Measurements from ENCODE around the gene TIMM10B.

The TIMM10B gene

DNA sequence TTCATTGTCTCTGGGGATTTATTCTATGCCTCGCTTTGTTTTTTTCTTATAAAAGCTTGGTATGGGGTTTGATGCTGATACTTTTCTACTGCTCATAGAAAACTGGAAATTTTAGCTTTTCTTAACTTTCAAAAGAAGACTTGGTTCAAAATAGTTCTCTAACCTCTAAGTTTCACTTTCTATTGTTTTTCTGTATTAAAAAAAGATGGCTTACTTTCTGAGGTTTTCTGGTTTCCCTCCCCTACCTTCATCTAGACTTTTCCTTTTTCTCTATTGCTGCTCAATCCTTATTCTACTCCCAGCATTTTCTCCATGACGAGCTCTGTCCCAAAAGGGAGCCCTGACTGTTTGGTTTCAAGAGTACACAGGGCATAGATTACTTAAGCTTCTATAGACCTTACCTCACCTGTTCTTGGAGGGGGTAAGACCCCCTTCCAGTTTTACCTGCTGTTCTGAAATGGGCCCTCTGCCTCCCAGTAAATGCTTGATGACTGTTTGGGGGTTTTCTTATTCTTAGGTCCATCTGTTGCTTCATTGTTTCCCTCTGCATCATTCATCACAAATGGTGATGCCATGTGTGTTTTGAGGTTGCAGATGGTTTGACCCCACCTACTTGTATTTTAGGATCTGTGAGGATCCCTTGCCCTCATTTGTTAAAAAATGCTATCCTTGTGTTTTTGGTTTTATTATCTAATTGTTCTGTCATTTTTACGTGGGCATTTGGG, 45.3 kb downstream of the TIMM10B start:
- TF ChIP-seq, protein P1, sequence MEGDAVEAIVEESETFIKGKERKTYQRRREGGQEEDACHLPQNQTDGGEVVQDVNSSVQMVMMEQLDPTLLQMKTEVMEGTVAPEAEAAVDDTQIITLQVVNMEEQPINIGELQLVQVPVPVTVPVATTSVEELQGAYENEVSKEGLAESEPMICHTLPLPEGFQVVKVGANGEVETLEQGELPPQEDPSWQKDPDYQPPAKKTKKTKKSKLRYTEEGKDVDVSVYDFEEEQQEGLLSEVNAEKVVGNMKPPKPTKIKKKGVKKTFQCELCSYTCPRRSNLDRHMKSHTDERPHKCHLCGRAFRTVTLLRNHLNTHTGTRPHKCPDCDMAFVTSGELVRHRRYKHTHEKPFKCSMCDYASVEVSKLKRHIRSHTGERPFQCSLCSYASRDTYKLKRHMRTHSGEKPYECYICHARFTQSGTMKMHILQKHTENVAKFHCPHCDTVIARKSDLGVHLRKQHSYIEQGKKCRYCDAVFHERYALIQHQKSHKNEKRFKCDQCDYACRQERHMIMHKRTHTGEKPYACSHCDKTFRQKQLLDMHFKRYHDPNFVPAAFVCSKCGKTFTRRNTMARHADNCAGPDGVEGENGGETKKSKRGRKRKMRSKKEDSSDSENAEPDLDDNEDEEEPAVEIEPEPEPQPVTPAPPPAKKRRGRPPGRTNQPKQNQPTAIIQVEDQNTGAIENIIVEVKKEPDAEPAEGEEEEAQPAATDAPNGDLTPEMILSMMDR (conservative IDR thresholded peaks at IDR 0.05; ENCODE audit: low read depth, low read length): no peak
- H3K4me3 ChIP-seq (ENCODE audit: low read length): no peak overlapping the region
- no peak for DNase-seq (ENCODE audit: low read depth)

DNA sequence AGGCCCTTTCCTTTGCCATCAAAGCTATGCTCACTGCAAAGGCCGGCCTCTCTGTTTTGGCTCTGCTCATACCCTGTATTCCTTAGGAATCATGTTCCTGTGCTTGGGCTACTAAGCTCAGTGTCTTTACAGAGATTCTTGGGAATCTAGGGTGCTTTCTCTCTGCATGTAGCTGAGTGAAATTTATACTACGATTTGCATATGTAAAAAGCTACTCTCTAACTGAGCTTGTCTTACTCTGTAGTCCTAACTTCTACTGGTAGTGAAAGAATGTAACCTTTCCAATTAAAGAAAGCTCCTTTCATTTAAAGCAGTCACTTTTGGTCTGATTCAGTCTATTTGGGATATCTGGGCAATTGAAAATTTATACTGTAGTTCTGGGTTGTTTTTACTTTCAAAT, 48.0 kb downstream of the TIMM10B start:
- H3K4me3 ChIP-seq (ENCODE audit: low read length): no peak overlapping the region
- DNase-seq (ENCODE audit: low read depth): no peak
- TF ChIP-seq, protein P1 (conservative IDR thresholded peaks at IDR 0.05; ENCODE audit: low read depth, low read length): no peak

- no peak overlapping the region for H3K4me3 ChIP-seq (ENCODE audit: low read length)
- no peak for DNase-seq (ENCODE audit: low read depth)
- TF ChIP-seq, protein P1 (conservative IDR thresholded peaks at IDR 0.05; ENCODE audit: low read depth, low read length): no peak
Observed at GRCh38 chr11:6530848-6531247, 49.5 kb downstream of the TIMM10B start.

- no peak for DNase-seq (ENCODE audit: low read depth)
- H3K4me3 ChIP-seq (ENCODE audit: low read length): no peak overlapping the region
- TF ChIP-seq, protein P1 (conservative IDR thresholded peaks at IDR 0.05; ENCODE audit: low read depth, low read length): peak; percentile 84
Observed at GRCh38 chr11:6531267-6531752, 50.0 kb downstream of the TIMM10B start.

Data from retinal pigment epithelial cell (primary cell).